Measurements from ENCODE around the gene CCR9. TPM values are rescaled to one million over a fixed set of nuclear protein-coding genes. Genes with fewer than 3 reads are reported as not detected.

CCR9 gene
- total and polyA plus RNA-seq, 3 donors from 2014 or later: 0.19 to 0.25 TPM; not detected in 1

Small RNAs within 50 kb of the gene (small RNA-seq; reads per million reads assigned to genes)
- 0 reads per million in 2 donors for gene RF00019

Other genes starting within 250 kb of the CCR9 start
- gene SACM1L, start 197.1 kb upstream of the CCR9 start, total RNA-seq: 10 to 100 TPM; 48.3 to 60.1 TPM
- gene SACM1L, start 197.1 kb upstream of the CCR9 start, polyA plus RNA-seq (ENCODE audit: insufficient read depth, low read depth, low replicate concordance): 25.9 TPM
- gene SLC6A20, start 90.0 kb upstream of the CCR9 start, total RNA-seq: 1 to 10 TPM in 1 of 2 donors, under 1 TPM in 1; 0.87 to 2.3 TPM
- gene SLC6A20, start 90.0 kb upstream of the CCR9 start, polyA plus RNA-seq (ENCODE audit: insufficient read depth, low read depth, low replicate concordance): 2.3 TPM
- gene LZTFL1, start 44.4 kb upstream of the CCR9 start, total RNA-seq: 10 to 100 TPM; 55.6 to 66.4 TPM
- 156 TPM for gene LZTFL1, start 44.4 kb upstream of the CCR9 start, polyA plus RNA-seq (ENCODE audit: insufficient read depth, low read depth, low replicate concordance)
- gene CXCR6, start 56.9 kb downstream of the CCR9 start, total RNA-seq: under 1 TPM; 0.16 to 0.62 TPM
- gene CXCR6, start 56.9 kb downstream of the CCR9 start, polyA plus RNA-seq (ENCODE audit: insufficient read depth, low read depth, low replicate concordance): 2.1 TPM
- gene FYCO1, start 109.3 kb downstream of the CCR9 start, total RNA-seq: 10 to 100 TPM; 21.7 to 24.2 TPM
- gene FYCO1, start 109.3 kb downstream of the CCR9 start, polyA plus RNA-seq (ENCODE audit: insufficient read depth, low read depth, low replicate concordance): 12.8 TPM
- under 1 TPM; 0.06 to 0.16 TPM for gene XCR1, start 140.9 kb downstream of the CCR9 start, total RNA-seq
- gene XCR1, start 140.9 kb downstream of the CCR9 start, polyA plus RNA-seq (ENCODE audit: insufficient read depth, low read depth, low replicate concordance): 0.34 TPM

All from testis (tissue), 3 donors.